Left lobe of liver (tissue), 2 donors: Measurements from ENCODE around the gene ISM1. TPM values are rescaled to one million over a fixed set of nuclear protein-coding genes. Genes with fewer than 3 reads are reported as not detected.

ENCODE experiments used
- ATAC-seq: fragments of 200-7000 bp; cut with Tn5 transposase; one replicate; pipeline ENCODE4 v1.9.1; 2020; ENCODE audit warnings: mild to moderate bottlenecking, moderate library complexity
- DNase-seq: peaks from one replicate; pipeline ENCODE4 v3.0.0-alpha.2; 2020; ENCODE audit warnings: low spot score
- total RNA-seq: library from RNA; stranded (reverse); gene quantifications from one replicate; pipeline ENCODE4 v1.2.1, GENCODE V29; 2021
- donor health status: DM: no; HTN: no; CAD: no; lungs with moderate emphysema.
- donor health status: DM: no; HTN: yes; CAD: no.

The ISM1 gene
- 3.1 TPM for total RNA-seq

DNA sequence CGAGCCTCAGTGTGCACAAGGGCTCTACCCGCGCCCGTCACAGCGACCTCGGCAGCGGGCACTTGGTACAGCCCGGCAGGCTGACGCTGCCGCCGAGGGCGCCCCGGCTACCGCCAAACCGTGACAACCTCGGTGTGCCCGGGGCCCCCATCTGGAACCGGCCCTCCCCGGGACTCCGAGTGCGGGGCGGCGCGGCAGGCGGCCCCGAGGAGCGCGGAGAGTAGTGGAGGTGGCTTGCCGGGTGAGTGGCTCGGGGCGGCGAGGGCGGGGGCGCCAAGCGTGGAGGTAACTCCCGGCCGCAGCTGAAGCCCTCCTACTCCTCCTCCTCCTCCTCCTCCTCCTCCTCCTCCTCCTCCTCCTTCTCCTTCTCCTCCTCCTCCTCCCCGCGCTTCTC, at the start of gene ISM1:
Gene ISM1, plus strand, starts transcription at position 371 of the 394 bp plus-strand sequence. CDS start 503 bp downstream, outside the sequence.
- no peak for DNase-seq
- peak; percentile 42 for ATAC-seq

DNA sequence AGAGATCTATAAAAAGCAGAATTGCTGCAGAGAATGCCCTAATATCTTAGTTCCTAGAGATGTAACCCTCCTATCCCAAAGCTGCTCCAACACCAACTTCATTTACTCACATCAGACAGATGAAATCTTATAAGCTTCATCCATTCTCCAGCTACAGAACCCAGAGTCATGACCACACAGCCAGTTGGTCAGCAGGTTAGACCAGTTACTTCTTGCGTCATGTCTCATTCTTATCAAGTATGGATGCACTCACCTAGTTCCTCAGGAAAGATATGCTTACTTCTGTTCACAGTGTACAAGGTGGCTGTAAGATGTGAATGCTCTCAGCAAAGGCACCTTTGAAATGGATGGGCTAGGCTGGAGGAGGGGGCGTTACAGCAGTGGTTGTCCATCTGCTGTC, 47.9 kb upstream of the ISM1 start:
- no peak for DNase-seq
- no peak for ATAC-seq

- ATAC-seq (no peak), DNase-seq (no peak)
These were observed 46.7 kb upstream of the ISM1 start for GRCh38 chr20:13174402-13174801.

- ATAC-seq (no peak), DNase-seq (no peak)
These were observed 39.8 kb upstream of the ISM1 start for GRCh38 chr20:13180986-13181889.

DNA sequence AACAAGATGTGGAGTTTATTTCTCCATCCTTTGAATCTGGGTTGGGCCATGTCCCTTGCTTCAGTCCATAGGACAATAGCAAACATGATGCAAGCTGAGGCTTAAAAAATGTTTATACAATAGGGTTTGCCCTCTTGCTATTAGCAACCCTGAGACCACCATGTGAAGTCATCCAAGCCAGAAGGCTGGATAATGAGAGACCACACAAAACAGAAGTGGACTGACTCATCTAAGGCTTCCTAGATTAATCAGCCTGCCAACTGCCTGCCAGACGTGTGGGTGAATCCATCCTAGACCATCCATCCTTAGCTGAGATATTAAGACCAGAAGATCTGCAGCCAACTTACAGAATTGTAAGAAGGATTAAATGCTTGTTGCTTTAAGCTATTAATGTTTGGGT, 38.1 kb upstream of the ISM1 start:
- DNase-seq: no peak
- ATAC-seq: no peak

- ATAC-seq: no peak
- DNase-seq: no peak
These were observed 34.9 kb upstream of the ISM1 start for GRCh38 chr20:13186043-13186774.

- no peak for ATAC-seq
These were observed 33.2 kb upstream of the ISM1 start for GRCh38 chr20:13187899-13188298.

DNA sequence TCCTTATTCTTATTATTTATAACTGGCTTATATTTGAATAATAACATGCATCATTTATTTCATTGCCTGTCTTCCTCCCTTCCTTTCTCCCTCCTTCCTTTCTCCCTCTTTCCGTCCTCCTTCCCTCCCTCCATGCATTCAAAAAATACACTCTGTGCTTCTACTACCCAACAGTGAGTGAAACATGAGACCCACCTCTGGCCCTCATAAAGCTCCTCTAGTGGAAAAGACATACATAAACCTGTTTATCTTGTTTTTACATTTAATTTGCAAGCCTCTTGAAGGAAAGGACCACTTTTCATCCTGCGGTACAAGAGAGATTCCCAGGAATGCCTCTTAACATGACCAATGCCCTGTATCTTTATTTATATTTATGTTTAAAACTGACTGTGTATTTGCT, 21.8 kb upstream of the ISM1 start:
- no peak for ATAC-seq
- no peak for DNase-seq

More at GRCh38 chr20:13187899-13188298, 33.2 kb upstream of the ISM1 start:
- DNase-seq: no peak

DNA sequence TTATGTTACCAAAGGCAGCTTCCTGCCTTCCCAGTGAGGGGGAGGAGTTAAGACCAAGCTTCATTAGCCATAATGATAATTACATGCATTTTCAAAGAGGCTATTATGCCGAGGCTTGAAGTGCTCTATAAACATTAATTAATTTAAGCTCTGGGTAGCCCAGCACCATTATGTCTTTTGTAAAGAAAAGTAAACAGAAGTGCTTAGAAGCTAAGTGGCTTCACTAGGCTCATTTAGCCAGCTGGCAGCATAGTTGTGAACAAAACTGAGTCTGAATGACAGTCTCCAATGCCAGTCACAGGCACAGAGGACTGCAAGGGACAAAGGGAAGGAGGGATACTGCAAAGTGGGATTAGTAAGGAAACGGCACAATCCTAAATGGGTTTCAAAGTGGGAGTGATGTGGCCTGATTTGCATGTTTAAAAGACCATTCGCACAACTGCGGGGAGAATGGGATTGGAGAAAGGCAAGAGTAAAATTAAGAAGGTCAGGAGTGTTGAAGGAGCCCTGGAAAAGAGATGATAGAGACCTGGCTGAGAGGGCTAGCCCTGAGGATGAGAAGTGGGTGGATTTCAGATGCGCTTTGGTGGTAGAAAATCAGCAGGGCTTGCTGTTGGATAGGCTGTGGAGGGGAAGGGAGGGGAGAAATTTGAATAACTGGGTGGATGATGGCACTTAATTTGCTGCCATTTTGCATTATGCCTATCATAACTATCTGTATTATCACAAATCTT, 20.1 kb upstream of the ISM1 start:
- DNase-seq: no peak
- ATAC-seq: no peak

GRCh38 chr20:13202565-13202964, 18.5 kb upstream of the ISM1 start:
- no peak for DNase-seq

GRCh38 chr20:13205425-13205824, 15.6 kb upstream of the ISM1 start:
- DNase-seq (no peak), ATAC-seq (no peak)

More at GRCh38 chr20:13202565-13202964, 18.5 kb upstream of the ISM1 start:
- ATAC-seq: no peak

DNA sequence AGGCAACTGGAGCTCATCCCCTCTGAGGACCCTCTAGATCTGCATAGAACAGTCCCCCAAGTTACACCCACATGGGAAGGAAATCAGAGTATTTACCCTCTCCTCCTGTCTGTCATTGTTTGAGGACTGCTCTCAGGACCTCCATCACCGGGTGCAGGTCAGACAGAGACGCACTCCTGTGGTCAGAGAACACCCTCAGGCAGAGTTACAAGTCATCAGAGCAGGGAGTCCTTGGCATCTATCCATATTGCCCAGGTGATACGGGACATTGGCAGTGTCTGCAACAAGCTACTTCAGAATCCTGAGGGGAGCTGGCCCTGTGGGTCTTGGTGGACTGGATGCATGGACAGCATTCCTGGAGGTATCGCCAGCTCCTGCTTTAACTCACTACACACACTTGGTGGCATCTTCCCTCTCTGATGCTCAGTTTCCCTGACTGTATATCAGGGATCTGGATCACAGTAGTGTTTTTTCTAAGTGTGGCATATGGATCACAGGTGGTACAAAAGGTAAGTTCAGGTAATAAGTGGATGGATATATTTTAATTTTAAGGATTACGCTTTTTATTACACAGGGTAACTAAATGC, 15.1 kb upstream of the ISM1 start:
- ATAC-seq: peak; percentile 66

DNA sequence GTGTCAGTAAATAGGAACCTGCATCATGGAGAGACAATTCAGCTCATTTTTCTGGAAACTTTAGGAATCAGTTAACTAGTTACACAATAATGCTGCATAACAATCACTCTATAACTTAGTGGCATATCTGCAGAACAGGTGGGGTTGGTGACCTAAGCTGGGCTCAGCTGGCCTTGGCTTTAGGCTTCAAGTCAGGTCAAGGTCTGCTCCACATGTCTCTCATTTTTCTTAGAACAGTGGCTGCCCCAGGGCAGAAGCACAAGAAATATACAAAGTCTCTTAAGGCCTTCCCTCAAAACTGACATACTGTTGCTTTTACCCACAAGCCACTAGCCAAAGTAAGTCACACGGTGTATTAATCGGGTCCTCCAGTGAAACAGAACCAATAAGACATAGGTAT, 14.1 kb upstream of the ISM1 start:
- DNase-seq (no peak), ATAC-seq (no peak)

More for the DNA sequence above, 15.1 kb upstream of the ISM1 start:
- no peak for DNase-seq

- no peak for DNase-seq
- no peak for ATAC-seq
These were observed 9.0 kb upstream of the ISM1 start for GRCh38 chr20:13211956-13212618.

GRCh38 chr20:13212750-13213149, 8.3 kb upstream of the ISM1 start:
- ATAC-seq (no peak), DNase-seq (no peak)

- DNase-seq: no peak
- ATAC-seq: no peak
These were observed 7.7 kb upstream of the ISM1 start for GRCh38 chr20:13213335-13213734.

- peak; percentile 50 for ATAC-seq
- DNase-seq: peak; percentile 62
These were observed 4.5 kb upstream of the ISM1 start for GRCh38 chr20:13216533-13216932.

DNA sequence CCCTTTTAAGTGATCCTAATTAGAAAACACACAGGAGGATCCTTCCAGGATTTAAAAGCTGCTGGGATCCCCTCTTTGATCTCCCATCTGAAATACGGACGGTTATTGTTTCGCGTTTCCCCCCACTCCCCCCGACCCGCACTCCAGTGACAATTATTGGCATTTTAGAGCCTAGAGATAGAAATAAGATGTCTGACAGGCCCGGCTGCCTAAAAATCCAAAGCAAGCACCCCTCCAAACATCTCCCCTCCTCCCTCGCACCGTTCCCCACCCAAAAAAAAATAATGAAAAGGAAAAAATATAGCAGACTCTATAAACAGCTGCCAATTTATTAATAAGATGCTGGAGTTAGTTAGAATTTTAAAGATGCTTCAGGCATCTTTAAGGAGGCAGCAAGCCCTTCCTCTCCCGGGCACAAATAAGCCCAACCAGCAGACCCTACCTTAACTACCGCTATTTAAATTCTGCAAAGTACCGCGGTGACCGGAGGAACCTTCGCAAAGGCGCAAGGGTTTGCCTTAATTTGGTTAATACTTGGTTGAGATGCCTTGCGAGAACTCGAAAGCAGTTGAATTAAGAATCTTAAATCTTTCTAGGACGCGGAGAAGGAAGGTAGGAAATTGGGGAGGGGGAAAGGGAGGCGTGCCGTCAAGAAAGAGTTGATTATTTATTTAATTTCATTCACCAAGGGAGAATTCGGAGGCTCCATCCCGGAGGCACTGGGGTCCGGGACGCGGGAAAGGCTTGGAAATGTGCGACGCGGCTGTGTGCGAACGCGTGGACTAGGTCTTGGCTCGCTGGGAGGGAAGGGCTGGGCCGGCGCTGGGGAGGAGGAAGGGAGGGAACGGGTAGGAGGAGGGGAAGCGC, 1.5 kb upstream of the ISM1 start:
- ATAC-seq (no peak), DNase-seq (no peak)

- peak; percentile 79 for DNase-seq
- ATAC-seq: peak; percentile 74
These were observed 725 bp upstream of the ISM1 start for GRCh38 chr20:13220194-13220903.
